Adrenal gland (tissue), 19 donors: ENCODE data around the gene PDRG1. TPM values are rescaled to one million over a fixed set of nuclear protein-coding genes. Genes with fewer than 3 reads are reported as not detected.

Experiments used
- DNase-seq, 7 donors: peaks; one replicate each; pipeline ENCODE4 v3.0.0-alpha.2; 2019 to 2020
- H3K27ac ChIP-seq, 5 donors: fragments of 200-600 bp; sonication (generic) in 4 of 5; 1 replicate in 3 of 5; 2 replicates in 2 of 5; pipeline versions ENCODE4 v1.5.1 to v1.8.0; 2016 to 2020; ENCODE audit warnings: mild to moderate bottlenecking in 1 of 5
- H3K27me3 ChIP-seq: fragments of 200-600 bp; 2 replicates; pipeline ENCODE4 v1.8.0; 2021
- H3K36me3 ChIP-seq, 2 donors: fragments of 200-600 bp; replicated peaks in 1 of 2; 1 replicate in 1 of 2; 2 replicates in 1 of 2; pipeline versions ENCODE4 v1.5.1 to v1.8.0; 2018 to 2022
- H3K4me1 ChIP-seq, 2 donors: fragments of 200-600 bp; replicated peaks in 1 of 2; 1 replicate in 1 of 2; 2 replicates in 1 of 2; pipeline versions ENCODE4 v1.5.1 to v1.8.0; 2018 to 2021
- H3K4me3 ChIP-seq, 4 donors: fragments of 200-600 bp; sonication (generic) in 3 of 4; one replicate each; pipeline ENCODE4 v1.5.1; 2016 to 2018
- H3K9me3 ChIP-seq, 3 donors: fragments of 200-600 bp; sonication (generic) in 1 of 3; replicated peaks in 1 of 3; 1 replicate in 2 of 3; 2 replicates in 1 of 3; pipeline versions ENCODE4 v1.5.1 to v1.8.0; 2016 to 2021
- POLR2A ChIP-seq, 2 donors: fragments of 450-650 bp; IDR thresholded peaks; one replicate each; pipeline ENCODE4 v1.6.1; 2017; ENCODE audit warnings: antibody characterized with exemption in 2 of 2, mild to moderate bottlenecking in 2 of 2, moderate library complexity in 1 of 2
- WGBS, 4 donors: extraction: QIAGEN DNeasy Blood & Tissue Kit in 2 of 4; methylation state at CpG; one replicate each; pipeline versions ENCODE4 v1.1.5 to v1.1.7; 2013 to 2017; 5-methylcytosine and 5-hydroxymethylcytosine counted together
- intact Hi-C, 2 donors: fragments of 100-400 bp; cut with DNase I; formaldehyde crosslinking; loops; one replicate each; pipeline versions ENCODE4 v1.14.1 to v1.15.0; 2022 to 2023
- long read RNA-seq, 10 donors: library from polyadenylated mRNA in 3 of 10; unstranded in 2 of 10; stranded (forward) in 1 of 10; transcript quantifications; one replicate each; pipeline ENCODE4 v2.0.0 and lab custom pipeline, GENCODE V29; 2021 to 2026
- polyA plus RNA-seq, 3 donors: library from polyadenylated mRNA; stranded (reverse); fragments of 200-250 nt in 2 of 3; fragments of 350-450 nt in 1 of 3; fragmentation: Illumina TruSeq in 1 of 3; extraction: RNeasy Lipid Tissue Mini Kit (QIAGEN cat#74804) in 1 of 3; gene quantifications; one replicate each; pipeline ENCODE4 v1.2.3, GENCODE V29; 2013 to 2014
- total RNA-seq, 9 donors: library from RNA; depleted of rRNA in 4 of 9; stranded (reverse); fragments of >200 nt in 4 of 9; fragments of 120-200 nt in 1 of 9; fragmentation: NEBNext Ultra II Directional in 1 of 9; extraction: Animal tissue kit (Norgen Biotek cat#: 25700) in 1 of 9; gene quantifications; one replicate each; pipeline versions ENCODE4 v1.1.0 to v1.2.4, GENCODE V29; 2013 to 2023
- TF ChIP-seq, protein P1 (sequence below), 6 experiments: fragments of 450-650 bp in 4 of 6; fragments of 200-600 bp in 2 of 6; sonication (generic) in 1 of 6; IDR thresholded peaks; 1 replicate in 5 of 6; 2 replicates in 1 of 6; pipeline versions ENCODE4 v1.5.1 to v1.8.0; 2016 to 2021; ENCODE audit warnings: antibody characterized with exemption in 6 of 6, mild to moderate bottlenecking in 2 of 6, moderate library complexity in 1 of 6
- donor health status: healthy with polysubstance abuse.
- donor health status: Bipolar disorder and iron deficiency.
- donor health status: DM: yes; HTN: yes; CAD: no.
- donor health status: DM: no; HTN: no; CAD: no.
- donor health status: DM: no; HTN: no; CAD: no.
- donor health status: DM: yes; HTN: yes; CAD: no.

Gene PDRG1
- total RNA-seq (10 to 100 TPM in 7 of 9 donors, 1 to 10 TPM in 2; 5.1 to 27.5 (median 14.4) TPM), polyA plus RNA-seq (10 to 100 TPM; 12.3 to 18.4 (median 14.0) TPM)
- long read RNA-seq, donor 1, transcript PDRG1-201 (5 exons, 1,998 nt): major isoform, 31 of 31 reads
- long read RNA-seq, donor 1, partial matches to known transcripts: 0 of 31 reads
- long read RNA-seq, donor 1, other reads (novel, unspliced or antisense): 0 of 31 reads
- long read RNA-seq, donor 2, transcript PDRG1-201 (5 exons, 1,998 nt): major isoform, 16 of 16 reads
- long read RNA-seq, donor 2, partial matches to known transcripts: 0 of 16 reads
- long read RNA-seq, donor 2, other reads (novel, unspliced or antisense): 0 of 16 reads
- long read RNA-seq, donor 3, transcript PDRG1-201 (5 exons, 1,998 nt): major isoform, 21 of 21 reads
- long read RNA-seq, donor 3, partial matches to known transcripts: 0 of 21 reads
- long read RNA-seq, donor 3, other reads (novel, unspliced or antisense): 0 of 21 reads
- long read RNA-seq, donor 4, transcript PDRG1-201 (5 exons, 1,998 nt): major isoform, 18 of 20 reads
- long read RNA-seq, donor 4, partial matches to known transcripts: 2 of 20 reads
- long read RNA-seq, donor 4, other reads (novel, unspliced or antisense): 0 of 20 reads
- long read RNA-seq, donor 5, transcript PDRG1-201 (5 exons, 1,998 nt): major isoform, 38 of 38 reads
- long read RNA-seq, donor 5, partial matches to known transcripts: 0 of 38 reads
- long read RNA-seq, donor 5, other reads (novel, unspliced or antisense): 0 of 38 reads
- long read RNA-seq, donor 6, partial matches to known transcripts: 1 of 8 reads
- long read RNA-seq, donor 6, other reads (novel, unspliced or antisense): 3 of 8 reads
- long read RNA-seq, donor 7, transcript PDRG1-201 (5 exons, 1,998 nt): major isoform, 10 of 10 reads
- long read RNA-seq, donor 7, partial matches to known transcripts: 0 of 10 reads
- long read RNA-seq, donor 7, other reads (novel, unspliced or antisense): 0 of 10 reads
- long read RNA-seq, donor 8, transcript PDRG1-201 (5 exons, 1,998 nt): major isoform, 32 of 32 reads
- long read RNA-seq, donor 8, partial matches to known transcripts: 0 of 32 reads
- long read RNA-seq, donor 8, other reads (novel, unspliced or antisense): 0 of 32 reads
- long read RNA-seq, donor 9, transcript PDRG1-201 (5 exons, 1,998 nt): major isoform, 15 of 15 reads
- long read RNA-seq, donor 9, partial matches to known transcripts: 0 of 15 reads
- long read RNA-seq, donor 9, other reads (novel, unspliced or antisense): 0 of 15 reads
- long read RNA-seq, donor 10, transcript PDRG1-201 (5 exons, 1,998 nt): major isoform, 30 of 30 reads
- long read RNA-seq, donor 10, partial matches to known transcripts: 0 of 30 reads
- long read RNA-seq, donor 10, other reads (novel, unspliced or antisense): 0 of 30 reads

DNA sequence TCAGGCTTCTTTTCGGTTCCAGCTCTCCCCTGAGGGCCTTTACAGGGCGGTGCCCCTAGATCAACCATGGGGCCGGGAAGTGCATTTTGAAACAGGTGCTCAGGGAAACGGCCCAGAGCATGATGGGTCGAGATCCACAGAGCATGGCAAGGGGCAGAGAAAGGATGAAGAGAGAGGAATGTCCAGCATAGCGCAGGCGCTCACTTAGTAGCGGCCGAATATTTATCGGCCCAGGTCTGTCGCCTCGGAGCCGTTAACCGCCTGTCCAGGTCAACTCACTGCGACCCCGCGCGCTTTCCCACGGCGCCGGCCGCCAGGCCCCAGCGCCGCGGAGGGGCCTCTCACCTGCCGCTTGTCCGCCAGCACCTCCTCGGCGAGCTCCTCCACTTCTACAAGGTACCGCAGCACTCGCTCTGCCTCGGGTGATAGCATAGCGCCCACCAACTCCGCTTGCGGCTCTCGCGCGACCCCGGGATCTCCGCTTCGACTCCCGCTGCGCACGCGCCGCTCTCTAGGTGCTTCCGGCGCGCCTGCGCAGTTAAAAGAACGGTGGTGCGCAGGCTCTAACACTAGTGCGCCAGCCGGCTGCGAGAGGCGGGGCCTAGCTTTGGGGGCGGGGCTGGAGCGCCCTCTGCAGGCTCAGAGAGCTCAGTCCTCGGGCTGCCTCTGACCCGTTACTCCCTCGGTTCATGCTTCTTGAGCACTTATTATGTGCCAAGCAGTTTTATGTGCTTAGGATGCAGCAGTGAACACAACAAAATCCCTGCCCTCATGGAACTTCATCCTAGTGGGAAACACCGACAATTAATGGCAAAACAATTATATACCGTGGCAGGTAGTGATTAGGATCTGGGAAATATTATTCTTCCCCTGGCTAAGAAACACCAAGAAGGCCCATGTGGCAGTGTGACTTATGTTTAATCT, at the start of gene PDRG1:
PDRG1 (minus strand) TSS at position 517 of the 924 bp plus-strand sequence; CDS start at position 432, 85 bp downstream.
- intact Hi-C loops: loop anchor here (5.0 kb wide), 1 partner anchor 99 kb away; no protein-coding TSS in a partner anchor
- peak; percentile 93 to 98 (median 96) for DNase-seq
- 0 to 1% (median 0%) methylated on average over 17 to 63 of the region's 63 CpGs for WGBS, 4 donors
- Histone ChIP-seq H3K27me3 (no peaks in the 10 kb centered on the region), H3K36me3 (peaks cover 0 to 24% of the 10 kb centered on the region in 2 donors), H3K27ac (peak within 1 kb of the TSS in 3 of 5 donors; percentile 59 to 84 (median 64)), H3K4me3 (peak within 1 kb of the TSS; percentile 72 to 96 (median 75)), H3K4me1 (peaks cover 8 to 10% of the 10 kb centered on the region in 2 donors), H3K9me3 (no peaks in the 10 kb centered on the region)
- TF ChIP-seq POLR2A (IDR thresholded peaks at IDR 0.05): peak in 1 of 2 donors; percentile 65
- TF ChIP-seq, protein P1, sequence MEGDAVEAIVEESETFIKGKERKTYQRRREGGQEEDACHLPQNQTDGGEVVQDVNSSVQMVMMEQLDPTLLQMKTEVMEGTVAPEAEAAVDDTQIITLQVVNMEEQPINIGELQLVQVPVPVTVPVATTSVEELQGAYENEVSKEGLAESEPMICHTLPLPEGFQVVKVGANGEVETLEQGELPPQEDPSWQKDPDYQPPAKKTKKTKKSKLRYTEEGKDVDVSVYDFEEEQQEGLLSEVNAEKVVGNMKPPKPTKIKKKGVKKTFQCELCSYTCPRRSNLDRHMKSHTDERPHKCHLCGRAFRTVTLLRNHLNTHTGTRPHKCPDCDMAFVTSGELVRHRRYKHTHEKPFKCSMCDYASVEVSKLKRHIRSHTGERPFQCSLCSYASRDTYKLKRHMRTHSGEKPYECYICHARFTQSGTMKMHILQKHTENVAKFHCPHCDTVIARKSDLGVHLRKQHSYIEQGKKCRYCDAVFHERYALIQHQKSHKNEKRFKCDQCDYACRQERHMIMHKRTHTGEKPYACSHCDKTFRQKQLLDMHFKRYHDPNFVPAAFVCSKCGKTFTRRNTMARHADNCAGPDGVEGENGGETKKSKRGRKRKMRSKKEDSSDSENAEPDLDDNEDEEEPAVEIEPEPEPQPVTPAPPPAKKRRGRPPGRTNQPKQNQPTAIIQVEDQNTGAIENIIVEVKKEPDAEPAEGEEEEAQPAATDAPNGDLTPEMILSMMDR (IDR thresholded peaks at IDR 0.05): peak; percentile 84 to 94 (median 90)

DNA sequence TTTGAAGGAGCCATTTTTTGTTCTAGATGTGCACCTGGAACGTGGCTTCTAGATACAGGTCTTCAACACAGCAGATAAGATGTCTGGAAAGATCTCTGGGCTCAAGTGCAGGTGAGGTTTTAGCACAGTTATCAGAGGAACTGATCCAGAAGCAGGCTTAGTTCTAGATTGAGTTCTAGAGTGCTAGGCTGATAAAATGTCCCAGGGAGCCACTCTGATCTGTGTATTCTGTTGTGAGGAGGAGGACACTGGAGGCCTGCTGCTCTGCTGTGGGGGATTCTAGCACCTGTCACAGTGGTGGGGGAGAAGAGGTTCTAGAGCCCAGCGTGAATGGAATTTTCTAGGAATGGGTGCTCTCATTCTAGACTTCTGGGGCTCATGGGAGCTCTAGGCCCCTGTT, 46.4 kb upstream of the PDRG1 start:
- no peaks in the 10 kb centered on the region for H3K4me1 ChIP-seq
- no peak overlapping the region for H3K27ac ChIP-seq
- H3K27me3 ChIP-seq: peaks cover 16% of the 10 kb centered on the region
- H3K9me3 ChIP-seq: no peaks in the 10 kb centered on the region
- H3K36me3 ChIP-seq: no peaks in the 10 kb centered on the region
- H3K4me3 ChIP-seq: no peak overlapping the region
- intact Hi-C loops: no loop called here
- DNase-seq: no peak
- WGBS, 4 donors: 59 to 76% (median 73%) methylated on average over 2 of the region's 2 CpGs
- no peak for TF ChIP-seq POLR2A (IDR thresholded peaks at IDR 0.05)

DNA sequence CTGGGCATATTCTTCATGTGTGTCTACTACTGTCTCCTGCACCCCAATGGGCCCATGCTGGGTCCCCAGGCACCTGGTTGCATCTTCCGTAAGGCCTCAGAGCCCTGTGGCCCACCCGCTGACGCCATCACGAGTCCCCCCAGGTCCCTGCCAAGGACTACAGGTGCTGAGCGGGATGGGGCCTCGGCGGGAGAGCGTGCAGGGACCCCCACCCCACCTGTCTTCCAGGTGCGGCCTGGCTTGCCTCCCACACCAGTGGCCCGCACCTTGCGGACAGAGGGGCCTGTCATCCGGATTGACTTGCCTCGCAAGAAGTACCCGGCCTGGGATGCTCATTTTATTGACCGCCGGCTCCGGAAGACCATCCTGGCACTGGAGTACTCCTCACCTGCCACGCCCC, 45.1 kb upstream of the PDRG1 start:
- no peak for DNase-seq
- H3K4me3 ChIP-seq: no peak overlapping the region
- no peak overlapping the region for H3K27ac ChIP-seq
- no peaks in the 10 kb centered on the region for H3K9me3 ChIP-seq
- no peaks in the 10 kb centered on the region for H3K4me1 ChIP-seq
- H3K27me3 ChIP-seq: peaks cover 16% of the 10 kb centered on the region
- H3K36me3 ChIP-seq: no peaks in the 10 kb centered on the region
- TF ChIP-seq, protein P1 (IDR thresholded peaks at IDR 0.05): no peak
- TF ChIP-seq POLR2A (IDR thresholded peaks at IDR 0.05): no peak
- intact Hi-C loops: no loop called here
- WGBS, 4 donors: 93 to 98% (median 94%) methylated on average over 3 to 18 of the region's 18 CpGs
